ENCODE measurements around the gene FLT3LG.

The FLT3LG gene

GRCh38 chr19:49491804-49492572 is 18.0 kb downstream of the FLT3LG start:
- TF ChIP-seq MAX (IDR thresholded peaks at IDR 0.05; ENCODE audit: low read depth, low read length) (no peak), POLR2A (IDR thresholded peaks at IDR 0.05; ENCODE audit: extremely low read depth, insufficient read length) (peak; percentile 8)
- no peak for DNase-seq (ENCODE audit: low read depth)
- no peak overlapping the region for H3K4me3 ChIP-seq (ENCODE audit: low read depth, low read length)

DNA sequence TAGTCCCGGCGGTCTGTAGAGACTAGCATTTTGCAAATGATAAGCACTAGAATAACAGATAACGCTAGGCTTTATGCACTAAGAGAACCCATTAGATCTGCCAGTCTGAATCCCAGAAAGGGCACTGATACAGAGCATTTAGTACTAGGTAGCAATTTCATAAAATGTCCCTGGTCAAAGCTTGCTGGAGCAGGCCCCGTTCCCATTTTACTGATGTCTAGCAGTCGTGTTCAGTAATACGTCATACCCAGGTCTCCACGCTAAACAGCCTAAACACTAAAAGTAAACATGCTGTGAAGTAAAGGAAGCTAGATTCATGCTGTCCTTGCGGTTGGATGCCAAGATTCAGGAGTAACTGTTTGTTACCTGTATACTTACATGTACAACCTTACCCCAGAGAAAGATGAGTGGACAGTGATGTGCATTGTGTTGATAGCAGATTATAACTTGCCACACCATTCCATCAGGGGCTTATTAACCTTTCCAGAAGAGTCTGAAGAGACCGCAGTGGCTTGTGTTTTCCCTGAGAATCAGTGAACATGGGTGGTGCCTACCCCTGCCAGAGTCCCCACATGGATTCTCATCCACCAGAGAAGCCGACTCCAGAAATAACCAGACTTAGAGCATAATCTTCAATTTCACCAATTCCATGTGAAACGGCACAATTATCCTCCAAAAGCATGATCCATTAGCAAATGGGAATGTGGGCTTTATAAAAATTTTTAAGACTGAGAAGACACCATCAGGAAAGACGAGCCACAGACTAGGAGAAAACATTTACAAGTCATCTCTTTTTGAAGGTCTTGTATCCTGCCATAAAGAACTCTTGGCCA is 18.8 kb downstream of the FLT3LG start:
- TF ChIP-seq POLR2A (IDR thresholded peaks at IDR 0.05; ENCODE audit: extremely low read depth, insufficient read length) (peak; percentile 9), MYC (IDR thresholded peaks at IDR 0.05; ENCODE audit: low read depth, low read length) (no peak)
- peak; percentile 63 for DNase-seq (ENCODE audit: low read depth)
- no peak overlapping the region for H3K4me3 ChIP-seq (ENCODE audit: low read depth, low read length)

DNA sequence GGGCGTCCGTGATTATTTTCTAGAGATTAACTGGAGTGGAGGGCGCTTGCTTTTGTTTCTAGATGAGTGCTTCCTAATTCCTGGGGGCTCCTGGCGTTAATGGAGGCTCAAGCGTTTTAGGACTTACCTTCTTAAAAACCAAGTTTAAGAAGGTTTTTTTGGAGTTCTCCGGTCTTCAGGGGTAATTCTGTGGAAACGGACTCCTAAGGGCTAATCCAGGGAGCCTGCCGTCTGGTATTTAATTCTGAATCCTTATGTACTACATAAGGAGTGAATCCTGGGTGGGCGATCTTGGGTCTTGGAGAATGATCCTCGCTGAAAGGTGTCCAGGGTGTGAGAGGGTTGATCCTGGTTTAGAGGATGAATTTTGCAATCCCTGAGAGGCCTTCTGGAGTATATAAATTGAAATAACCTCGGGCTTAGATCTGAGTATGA is 22.6 kb downstream of the FLT3LG start:
- peak overlapping the region; percentile 100 for H3K4me3 ChIP-seq (ENCODE audit: low read depth, low read length)
- no peak for TF ChIP-seq MAX (IDR thresholded peaks at IDR 0.05; ENCODE audit: low read depth, low read length)
- DNase-seq (ENCODE audit: low read depth), result no peak

DNA sequence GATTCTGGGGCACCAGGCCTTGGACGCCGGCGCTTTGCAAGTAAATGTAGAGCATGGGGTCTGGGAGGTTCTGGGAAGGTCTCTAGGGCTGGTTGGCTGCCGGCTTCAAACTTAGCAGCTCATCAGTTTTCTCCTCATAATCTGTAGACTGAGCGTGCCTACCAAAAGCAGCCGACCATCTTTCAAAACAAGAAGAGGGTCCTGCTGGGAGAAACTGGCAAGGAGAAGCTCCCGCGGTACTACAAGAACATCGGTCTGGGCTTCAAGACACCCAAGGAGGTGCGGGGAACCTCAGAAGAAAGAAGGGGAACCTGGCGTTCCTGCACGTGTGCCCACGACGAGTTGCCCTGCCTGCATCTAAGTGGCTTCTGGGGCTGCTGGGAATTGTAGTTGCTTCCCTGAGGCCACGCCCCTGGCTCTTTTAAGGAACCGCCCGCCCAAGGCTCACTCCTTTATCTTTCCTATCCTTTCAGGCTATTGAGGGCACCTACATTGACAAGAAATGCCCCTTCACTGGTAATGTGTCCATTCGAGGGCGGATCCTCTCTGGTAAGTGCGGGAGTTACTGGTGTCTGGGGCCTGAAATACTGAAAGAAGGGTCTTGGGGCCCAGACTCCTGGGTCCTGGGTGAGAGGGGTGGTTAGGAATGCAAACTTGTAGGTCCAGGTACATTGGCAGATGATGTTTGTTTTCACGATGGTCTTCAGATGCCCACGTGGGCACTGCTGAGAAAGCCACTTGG is 23.2 kb downstream of the FLT3LG start:
- no peak for TF ChIP-seq CTCF (IDR thresholded peaks at IDR 0.05; ENCODE audit: low read depth, low read length)
- peak; percentile 93 for TF ChIP-seq MAX (IDR thresholded peaks at IDR 0.05; ENCODE audit: low read depth, low read length)
- peak; percentile 38 for TF ChIP-seq POLR2A (IDR thresholded peaks at IDR 0.05; ENCODE audit: extremely low read depth, insufficient read length)
- TF ChIP-seq MYC (IDR thresholded peaks at IDR 0.05; ENCODE audit: low read depth, low read length), result peak; percentile 95
- peak; percentile 87 for DNase-seq (ENCODE audit: low read depth)
- H3K4me3 ChIP-seq (ENCODE audit: low read depth, low read length), result peak overlapping the region; percentile 100

DNA sequence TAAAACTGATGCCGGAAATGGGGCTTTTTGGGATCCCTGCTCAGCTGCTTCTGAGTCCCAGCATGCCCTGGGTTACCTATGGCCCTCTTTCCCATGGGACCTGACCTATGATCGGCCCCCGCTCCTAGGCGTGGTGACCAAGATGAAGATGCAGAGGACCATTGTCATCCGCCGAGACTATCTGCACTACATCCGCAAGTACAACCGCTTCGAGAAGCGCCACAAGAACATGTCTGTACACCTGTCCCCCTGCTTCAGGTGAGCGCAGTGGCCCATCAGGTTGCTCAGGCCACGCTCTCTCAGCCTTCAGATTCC is 23.7 kb downstream of the FLT3LG start:
- peak overlapping the region; percentile 100 for H3K4me3 ChIP-seq (ENCODE audit: low read depth, low read length)
- DNase-seq (ENCODE audit: low read depth), result no peak
- no peak for TF ChIP-seq CTCF (IDR thresholded peaks at IDR 0.05; ENCODE audit: low read depth, low read length)
- no peak for TF ChIP-seq MAX (IDR thresholded peaks at IDR 0.05; ENCODE audit: low read depth, low read length)

GRCh38 chr19:49498475-49498874 is 24.5 kb downstream of the FLT3LG start:
- H3K4me3 ChIP-seq (ENCODE audit: low read depth, low read length), result peak overlapping the region; percentile 100
- no peak for DNase-seq (ENCODE audit: low read depth)
- TF ChIP-seq CTCF (IDR thresholded peaks at IDR 0.05; ENCODE audit: low read depth, low read length), result no peak
- no peak for TF ChIP-seq MAX (IDR thresholded peaks at IDR 0.05; ENCODE audit: low read depth, low read length)
- no peak for TF ChIP-seq MYC (IDR thresholded peaks at IDR 0.05; ENCODE audit: low read depth, low read length)
- no peak for TF ChIP-seq POLR2A (IDR thresholded peaks at IDR 0.05; ENCODE audit: extremely low read depth, insufficient read length)

All from NB4 (cell line).